ENCODE measurements around the gene SMIM20.

DNA sequence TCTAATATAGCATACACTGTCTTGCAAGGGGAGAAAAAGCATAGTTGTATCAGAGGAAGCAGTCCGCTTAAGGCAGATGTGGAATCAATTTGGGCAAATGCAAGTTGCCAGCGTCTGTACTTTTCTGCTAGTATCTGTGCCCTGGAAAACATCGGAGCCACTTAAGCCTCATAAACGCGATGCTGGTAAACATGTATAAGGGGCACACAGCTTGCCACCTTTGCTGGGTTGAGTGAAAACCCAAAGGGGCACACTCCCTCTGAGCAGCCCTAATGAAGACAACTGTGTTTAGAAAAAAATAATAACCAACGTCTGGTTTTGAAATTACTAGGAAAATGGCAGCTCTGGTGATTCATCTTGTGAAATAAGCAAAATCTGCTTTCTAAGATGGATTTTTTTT is 24.3 kb downstream of the SMIM20 start:
- TF ChIP-seq EZH2phosphoT487 (IDR thresholded peaks at IDR 0.05; ENCODE audit: insufficient read depth, low read depth), result no peak
- TF ChIP-seq EZH2 (IDR thresholded peaks at IDR 0.05; ENCODE audit: insufficient read depth, poor library complexity, severe bottlenecking), result no peak
